WTC11 (cell line): Measurements from ENCODE around the gene C1QTNF1. TPM values are rescaled to one million over a fixed set of nuclear protein-coding genes. Genes with fewer than 3 reads are reported as not detected.

Experiments
- ATAC-seq: fragments of 200-7000 bp; cut with Tn5 transposase; 2 replicates; pipeline ENCODE4 v1.10.0; 2021; ENCODE audit warnings: mild to moderate bottlenecking, moderate library complexity
- CTCF ChIA-PET: fragments of 300-600 bp; sonication (Branson Sonifier 250); formaldehyde crosslinking; loops from one replicate; lab custom pipeline; 2021; ENCODE audit warnings: antibody characterized with exemption; lab: Charles Lee
- POLR2A ChIA-PET: fragments of 350-600 bp; sonication (Branson Sonifier 250); formaldehyde crosslinking; loops from one replicate; lab custom pipeline; 2021; ENCODE audit warnings: antibody characterized with exemption; lab: Charles Lee
- DNase-seq: peaks from one replicate; pipeline ENCODE4 v3.0.0; 2021; ENCODE audit warnings: low spot score
- H3K27ac Mint-ChIP-seq: 2 replicates; pipeline ENCODE4 v1.8.0; 2021; ENCODE audit warnings: mixed read lengths
- H3K27me3 Mint-ChIP-seq: 2 replicates; pipeline ENCODE4 v1.8.0; 2021; ENCODE audit warnings: low read depth, mild to moderate bottlenecking, moderate library complexity, mixed read lengths
- H3K36me3 Mint-ChIP-seq: 2 replicates; pipeline ENCODE4 v1.8.0; 2021; ENCODE audit warnings: mixed read lengths
- H3K4me1 Mint-ChIP-seq: 2 replicates; pipeline ENCODE4 v1.8.0; 2022; ENCODE audit warnings: mixed read lengths
- H3K4me3 Mint-ChIP-seq: 2 replicates; pipeline ENCODE4 v1.8.0; 2021; ENCODE audit warnings: mild to moderate bottlenecking, moderate library complexity, mixed read lengths
- H3K9me3 Mint-ChIP-seq: 2 replicates; pipeline ENCODE4 v1.8.0; 2021; ENCODE audit warnings: mixed read lengths
- AFF4 ChIP-seq: sonication (generic); formaldehyde crosslinking; IDR thresholded peaks from 2 replicates; pipeline ENCODE4 v1.8.1; 2023; ENCODE audit warnings: mild to moderate bottlenecking, missing genetic modification reagents, borderline replicate concordance
- ELF4 ChIP-seq: sonication (generic); formaldehyde crosslinking; IDR thresholded peaks from 2 replicates; pipeline ENCODE4 v1.8.1; 2022; ENCODE audit warnings: low read depth, mild to moderate bottlenecking, moderate library complexity, missing genetic modification reagents
- EMX1 ChIP-seq: fragments of 250-450 bp; sonication (Bioruptor Pico); IDR thresholded peaks from 2 replicates; pipeline ENCODE4 v1.8.0; 2021; ENCODE audit warnings: mild to moderate bottlenecking
- ERG ChIP-seq: fragments of 250-450 bp; sonication (Bioruptor Pico); IDR thresholded peaks from 2 replicates; pipeline ENCODE4 v1.8.0; 2021; ENCODE audit warnings: mild to moderate bottlenecking
- ESRRA ChIP-seq: sonication (generic); formaldehyde crosslinking; IDR thresholded peaks from 2 replicates; pipeline ENCODE4 v1.8.1; 2022; ENCODE audit warnings: mild to moderate bottlenecking, missing genetic modification reagents, borderline replicate concordance
- FOXP1 ChIP-seq: sonication (generic); formaldehyde crosslinking; IDR thresholded peaks from 2 replicates; pipeline ENCODE4 v1.8.0; 2022; ENCODE audit warnings: missing genetic modification reagents, mild to moderate bottlenecking, moderate library complexity, borderline replicate concordance
- GABPB1 ChIP-seq: sonication (generic); formaldehyde crosslinking; IDR thresholded peaks from 2 replicates; pipeline ENCODE4 v1.8.1; 2023; ENCODE audit warnings: mild to moderate bottlenecking, missing genetic modification reagents
- IRF2 ChIP-seq: sonication (generic); formaldehyde crosslinking; IDR thresholded peaks from 2 replicates; pipeline ENCODE4 v1.8.0; 2022; ENCODE audit warnings: low read depth, missing genetic modification reagents, borderline replicate concordance
- JUN ChIP-seq: sonication (generic); formaldehyde crosslinking; IDR thresholded peaks from 2 replicates; pipeline ENCODE4 v1.8.0; 2023; ENCODE audit warnings: mild to moderate bottlenecking, missing genetic modification reagents
- KAT7 ChIP-seq: sonication (generic); formaldehyde crosslinking; IDR thresholded peaks from 2 replicates; pipeline ENCODE4 v1.8.1; 2023; ENCODE audit warnings: missing genetic modification reagents, mild to moderate bottlenecking, borderline replicate concordance
- MAX ChIP-seq: sonication (generic); formaldehyde crosslinking; IDR thresholded peaks from 2 replicates; pipeline ENCODE4 v1.8.0; 2022; ENCODE audit warnings: mild to moderate bottlenecking, missing genetic modification reagents
- MYBL2 ChIP-seq: sonication (generic); formaldehyde crosslinking; IDR thresholded peaks from 2 replicates; pipeline ENCODE4 v1.8.1; 2023; ENCODE audit warnings: mild to moderate bottlenecking, moderate library complexity, missing genetic modification reagents
- NFE2L1 ChIP-seq: sonication (generic); formaldehyde crosslinking; IDR thresholded peaks from 2 replicates; pipeline ENCODE4 v1.8.1; 2023; ENCODE audit warnings: missing genetic modification reagents
- SP1 ChIP-seq: sonication (generic); formaldehyde crosslinking; conservative IDR thresholded peaks from 2 replicates; pipeline ENCODE4 v1.8.1; 2022; ENCODE audit warnings: missing genetic modification reagents
- TEAD1 ChIP-seq: sonication (generic); formaldehyde crosslinking; IDR thresholded peaks from 2 replicates; pipeline ENCODE4 v1.8.0; 2022; ENCODE audit warnings: mild to moderate bottlenecking, missing genetic modification reagents
- ZNF263 ChIP-seq: sonication (generic); formaldehyde crosslinking; IDR thresholded peaks from 2 replicates; pipeline ENCODE4 v1.8.1; 2022; ENCODE audit warnings: low read depth, mild to moderate bottlenecking, moderate library complexity, missing genetic modification reagents
- ZNF416 ChIP-seq: fragments of 250-450 bp; sonication (Bioruptor Pico); IDR thresholded peaks from 2 replicates; pipeline ENCODE4 v1.9.0; 2021; ENCODE audit warnings: mild to moderate bottlenecking, inconsistent platforms
- total RNA-seq: library from RNA; stranded (reverse); gene quantifications from 3 replicates; pipeline ENCODE4 v1.2.3, GENCODE V29; 2021
- TF ChIP-seq, protein P1 (sequence below): sonication (generic); formaldehyde crosslinking; IDR thresholded peaks from 2 replicates; pipeline ENCODE4 v1.8.1; 2023; ENCODE audit warnings: mild to moderate bottlenecking, missing genetic modification reagents, moderate library complexity
- TF ChIP-seq, protein P2 (sequence below): fragments of 250-450 bp; sonication (Bioruptor Pico); IDR thresholded peaks from 2 replicates; pipeline ENCODE4 v1.9.0; 2021; ENCODE audit warnings: moderate library complexity, mild to moderate bottlenecking, inconsistent platforms, borderline replicate concordance

The C1QTNF1 gene
- total RNA-seq, 1 experiment from 2014 or later: 1.7 TPM

DNA sequence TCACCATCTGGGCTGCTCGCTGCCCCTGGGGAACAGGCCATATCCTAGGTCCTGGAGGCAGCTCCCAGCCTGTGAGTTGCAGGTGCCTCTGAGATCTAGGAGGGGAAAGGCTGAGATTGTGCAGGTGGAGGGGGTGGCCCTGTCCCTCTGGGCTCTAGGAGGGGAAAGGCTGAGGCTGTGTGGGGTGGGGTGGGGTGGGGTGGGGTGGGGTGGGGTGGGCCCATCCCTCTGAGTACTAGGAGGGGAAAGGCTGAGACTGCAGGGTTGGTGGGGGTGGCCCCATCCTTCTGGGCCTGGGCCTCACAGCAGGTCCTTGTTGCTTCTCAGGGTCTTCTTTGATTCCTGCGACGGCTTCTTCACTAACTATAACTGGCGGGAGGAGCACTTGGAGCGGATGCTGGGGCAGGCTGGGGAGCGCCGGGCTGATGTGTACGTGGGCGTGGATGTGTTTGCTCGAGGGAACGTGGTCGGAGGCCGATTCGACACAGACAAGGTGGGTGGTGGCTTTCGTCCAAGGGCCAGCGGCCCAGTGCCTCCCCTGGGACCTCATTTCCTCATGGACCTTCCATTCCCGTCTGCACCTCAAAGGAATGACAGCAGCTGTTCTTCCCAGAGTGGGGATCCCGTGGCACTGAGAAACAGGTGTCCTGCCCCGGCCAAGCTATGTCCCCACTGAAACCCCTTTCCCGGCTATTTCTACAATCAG lies 57.8 kb downstream of the C1QTNF1 start:
- no peak overlapping the region for H3K4me3 Mint-ChIP-seq
- ChIA-PET POLR2A (no interaction called here), CTCF (interaction anchor here (0.6 to 3.4 kb wide), 9 partner anchors 14 to 1502 kb away, joined by 3 to 26 read pairs (median 4); no protein-coding TSS in a partner anchor)
- no peak overlapping the region for H3K27ac Mint-ChIP-seq
- no peak for DNase-seq
- no peaks in the 10 kb centered on the region for H3K27me3 Mint-ChIP-seq
- H3K9me3 Mint-ChIP-seq: no peaks in the 10 kb centered on the region; the same call in 1 of the 2 replicates
- TF ChIP-seq NFE2L1 (CRISPR knock-in tag) (no peak), ERG (CRISPR knock-in tag) (no peak), KAT7 (CRISPR knock-in tag) (no peak), IRF2 (CRISPR knock-in tag) (no peak), ESRRA (CRISPR knock-in tag) (no peak), TEAD1 (CRISPR knock-in tag) (no peak), MAX (CRISPR knock-in tag) (no peak), ZNF416 (CRISPR knock-in tag) (no peak), ZNF263 (CRISPR knock-in tag) (no peak), JUN (CRISPR knock-in tag) (no peak), GABPB1 (CRISPR knock-in tag) (no peak), SP1 (no peak), ELF4 (CRISPR knock-in tag) (no peak), FOXP1 (CRISPR knock-in tag) (no peak), EMX1 (no peak), AFF4 (no peak), MYBL2 (CRISPR knock-in tag) (no peak)
- TF ChIP-seq, protein P1, sequence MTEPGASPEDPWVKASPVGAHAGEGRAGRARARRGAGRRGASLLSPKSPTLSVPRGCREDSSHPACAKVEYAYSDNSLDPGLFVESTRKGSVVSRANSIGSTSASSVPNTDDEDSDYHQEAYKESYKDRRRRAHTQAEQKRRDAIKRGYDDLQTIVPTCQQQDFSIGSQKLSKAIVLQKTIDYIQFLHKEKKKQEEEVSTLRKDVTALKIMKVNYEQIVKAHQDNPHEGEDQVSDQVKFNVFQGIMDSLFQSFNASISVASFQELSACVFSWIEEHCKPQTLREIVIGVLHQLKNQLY (CRISPR knock-in tag): no peak
- TF ChIP-seq, protein P2, sequence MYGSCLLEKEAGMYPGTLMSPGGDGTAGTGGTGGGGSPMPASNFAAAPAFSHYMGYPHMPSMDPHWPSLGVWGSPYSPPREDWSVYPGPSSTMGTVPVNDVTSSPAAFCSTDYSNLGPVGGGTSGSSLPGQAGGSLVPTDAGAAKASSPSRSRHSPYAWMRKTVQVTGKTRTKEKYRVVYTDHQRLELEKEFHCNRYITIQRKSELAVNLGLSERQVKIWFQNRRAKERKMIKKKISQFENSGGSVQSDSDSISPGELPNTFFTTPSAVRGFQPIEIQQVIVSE: no peak
- H3K36me3 Mint-ChIP-seq: peaks cover 28% of the 10 kb centered on the region
- no peak for ATAC-seq
- H3K4me1 Mint-ChIP-seq: no peaks in the 10 kb centered on the region
